CD14-positive monocyte (primary cell): ENCODE data around the gene TRAF6. TPM values are rescaled to one million over a fixed set of nuclear protein-coding genes. Genes with fewer than 3 reads are reported as not detected.

ENCODE experiments used
- DNase-seq, 3 donors: peaks; one replicate each; pipeline ENCODE4 v3.0.0-alpha.2; 2011 to 2022
- H2AFZ ChIP-seq: 2 replicates; pipeline ENCODE4 v1.6.0; 2012; ENCODE audit warnings: mild to moderate bottlenecking, low read depth, low read length, inconsistent platforms; ENCODE audit not compliant: insufficient read depth, poor library complexity, severe bottlenecking
- H3K27ac ChIP-seq, 2 donors: 1 replicate in 1 of 2; 2 replicates in 1 of 2; pipeline ENCODE4 v1.5.1; 2012 to 2013; ENCODE audit warnings: low read length in 2 of 2, control low read depth in 1 of 2, inconsistent platforms in 1 of 2, low read depth in 1 of 2, mild to moderate bottlenecking in 1 of 2
- H3K27me3 ChIP-seq, 2 donors: one replicate each; pipeline versions ENCODE4 v1.6.0 to v1.6.1; 2011 to 2013; ENCODE audit warnings: low read length in 2 of 2; ENCODE audit not compliant: control insufficient read depth in 2 of 2, insufficient read depth in 2 of 2
- H3K36me3 ChIP-seq, 2 donors: replicated peaks in 1 of 2; 1 replicate in 1 of 2; 2 replicates in 1 of 2; pipeline versions ENCODE4 v1.5.1 to v1.6.1; 2012 to 2013; ENCODE audit warnings: low read length in 2 of 2, control low read depth in 1 of 2, inconsistent platforms in 1 of 2, mild to moderate bottlenecking in 1 of 2; ENCODE audit not compliant: insufficient read depth in 2 of 2, control insufficient read depth in 1 of 2
- H3K4me1 ChIP-seq, 2 donors: 1 replicate in 1 of 2; 2 replicates in 1 of 2; pipeline versions ENCODE4 v1.5.1 to v1.6.1; 2012 to 2013; ENCODE audit warnings: low read length in 2 of 2, control low read depth in 1 of 2, inconsistent platforms in 1 of 2, mild to moderate bottlenecking in 1 of 2, moderate library complexity in 1 of 2; ENCODE audit not compliant: insufficient read depth in 2 of 2, control insufficient read depth in 1 of 2
- H3K4me2 ChIP-seq: replicated peaks from 2 replicates; pipeline ENCODE3; 2012; ENCODE audit warnings: low read length, moderate library complexity, mild to moderate bottlenecking; ENCODE audit not compliant: poor library complexity, severe bottlenecking; ENCODE audit errors: extremely low read depth
- H3K4me3 ChIP-seq, 3 experiments: fragments of 200-600 bp in 1 of 3; sonication (generic) in 1 of 3; replicated peaks in 1 of 3; 1 replicate in 2 of 3; 2 replicates in 1 of 3; pipeline ENCODE4 v1.5.1; 2011 to 2013; ENCODE audit warnings: low read length in 3 of 3, mild to moderate bottlenecking in 3 of 3, control low read depth in 2 of 3, low read depth in 2 of 3, inconsistent platforms in 1 of 3, moderate library complexity in 1 of 3
- H3K79me2 ChIP-seq: 2 replicates; pipeline ENCODE4 v1.6.0; 2012; ENCODE audit warnings: mild to moderate bottlenecking, control low read depth, inconsistent platforms, low read length, moderate library complexity; ENCODE audit not compliant: insufficient read depth
- H3K9ac ChIP-seq: 2 replicates; pipeline ENCODE4 v1.6.0; 2017; ENCODE audit warnings: low read length, mild to moderate bottlenecking; ENCODE audit not compliant: insufficient read depth, poor library complexity, severe bottlenecking
- H3K9me3 ChIP-seq, 2 donors: replicated peaks in 1 of 2; 1 replicate in 1 of 2; 2 replicates in 1 of 2; pipeline versions ENCODE4 v1.5.1 to v1.6.1; 2012 to 2013; ENCODE audit warnings: low read length in 2 of 2, control low read depth in 1 of 2; ENCODE audit not compliant: control insufficient read depth in 1 of 2, insufficient read depth in 1 of 2
- H4K20me1 ChIP-seq: 2 replicates; pipeline ENCODE4 v1.6.0; 2012; ENCODE audit warnings: mild to moderate bottlenecking, low read length, control low read depth, moderate library complexity; ENCODE audit not compliant: insufficient read depth
- H3K27ac Mint-ChIP-seq, 7 donors: one replicate each; pipeline ENCODE4 v1.8.0; 2020; ENCODE audit warnings: mild to moderate bottlenecking in 7 of 7, mixed read lengths in 7 of 7, moderate library complexity in 6 of 7, inconsistent platforms in 2 of 7
- H3K27me3 Mint-ChIP-seq, 3 donors: one replicate each; pipeline ENCODE4 v1.8.0; 2021 to 2022; ENCODE audit warnings: low read depth in 3 of 3, mild to moderate bottlenecking in 3 of 3, mixed read lengths in 3 of 3, moderate library complexity in 3 of 3, inconsistent platforms in 1 of 3
- H3K36me3 Mint-ChIP-seq, 2 donors: one replicate each; pipeline ENCODE4 v1.8.0; 2020; ENCODE audit warnings: mixed read lengths in 2 of 2, inconsistent platforms in 1 of 2, mild to moderate bottlenecking in 1 of 2
- H3K4me1 Mint-ChIP-seq: one replicate; pipeline ENCODE4 v1.8.0; 2020; ENCODE audit warnings: mild to moderate bottlenecking, mixed read lengths
- H3K4me3 Mint-ChIP-seq, 2 donors: one replicate each; pipeline ENCODE4 v1.8.0; 2020; ENCODE audit warnings: mild to moderate bottlenecking in 2 of 2, mixed read lengths in 2 of 2, moderate library complexity in 1 of 2
- H3K9me3 Mint-ChIP-seq, 7 donors: one replicate each; pipeline ENCODE4 v1.8.0; 2020 to 2022; ENCODE audit warnings: mixed read lengths in 7 of 7, mild to moderate bottlenecking in 6 of 7, moderate library complexity in 6 of 7, inconsistent platforms in 2 of 7
- WGBS: methylation state at CpG from one replicate; pipeline ENCODE4 v1.1.5; 2013; ENCODE audit warnings: missing lambda C conversion rate; ENCODE audit not compliant: insufficient coverage; 5-methylcytosine and 5-hydroxymethylcytosine counted together
- intact Hi-C, 2 donors: fragments of 100-400 bp; cut with micrococcal nuclease; formaldehyde crosslinking; loops; one replicate each; pipeline versions ENCODE4 v1.15.0 to v1.15.1; 2023
- polyA plus RNA-seq, 3 donors: library from polyadenylated mRNA; depleted of rRNA in 1 of 3; unstranded in 2 of 3; stranded (reverse) in 1 of 3; fragments of 300-500 nt in 2 of 3; fragments of >200 nt in 1 of 3; fragmentation: Illumina TruSeq in 2 of 3; gene quantifications; 1 replicate in 2 of 3; 2 replicates in 1 of 3; pipeline ENCODE4 v1.2.3, GENCODE V29; 2012 to 2021
- TF ChIP-seq, protein P1 (sequence below): fragments of 200-600 bp; IDR thresholded peaks from one replicate; pipeline ENCODE4 v1.8.0; 2022; ENCODE audit warnings: antibody characterized with exemption, mild to moderate bottlenecking

The TRAF6 gene
- polyA plus RNA-seq, 3 donors = 5.5 to 7.3 (median 6.7) TPM

DNA sequence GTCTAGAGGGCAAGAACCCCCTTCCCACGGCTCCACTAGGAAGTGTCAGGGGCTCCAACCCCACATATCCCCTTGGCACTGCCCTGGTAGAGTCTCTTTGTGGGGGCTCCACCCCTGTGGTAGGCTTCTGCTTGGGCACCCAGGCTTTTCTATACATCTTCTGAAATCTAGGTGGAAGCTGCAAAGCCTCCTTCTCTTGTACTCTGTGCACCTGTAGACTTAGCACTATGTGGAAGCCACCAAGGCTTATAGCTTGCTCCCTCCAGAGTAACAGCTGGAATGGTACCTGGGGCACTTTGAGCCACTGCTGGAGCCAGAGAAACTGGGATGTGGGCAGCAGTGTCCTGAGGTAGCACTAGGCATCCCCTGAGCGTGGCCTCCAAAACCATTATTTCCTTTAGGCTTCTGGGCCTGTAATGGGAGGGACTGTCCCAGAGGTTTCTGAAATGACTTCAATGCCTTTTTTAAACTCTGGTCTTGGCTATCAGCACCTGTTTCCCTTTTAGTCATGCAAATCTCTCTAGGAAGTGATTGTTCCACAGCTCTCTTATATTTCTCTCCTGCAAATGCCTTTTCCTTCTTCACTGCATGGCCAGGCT is 68.4 kb downstream of the TRAF6 start:
- Mint-ChIP-seq H3K4me1 (peaks cover 12% of the 10 kb centered on the region), H3K9me3 (no peaks in the 10 kb centered on the region), H3K36me3 (peaks cover 17 to 26% of the 10 kb centered on the region in 2 donors), H3K27ac (no peak overlapping the region), H3K27me3 (peaks cover 0 to 3% (median 3%) of the 10 kb centered on the region in 3 donors), H3K4me3 (no peak overlapping the region)
- DNase-seq = no peak
- Histone ChIP-seq H3K27me3 (no peaks in the 10 kb centered on the region), H3K27ac (no peak overlapping the region), H3K36me3 (no peaks in the 10 kb centered on the region), H3K9me3 (no peaks in the 10 kb centered on the region), H3K4me2 (no peak overlapping the region), H4K20me1 (no peaks in the 10 kb centered on the region), H3K9ac (no peak overlapping the region), H2AFZ (no peak overlapping the region), H3K4me3 (no peak overlapping the region), H3K4me1 (peaks cover 0 to 6% of the 10 kb centered on the region in 2 donors), H3K79me2 (no peaks in the 10 kb centered on the region)
- no CpG with 5 or more reads among the region's 2 CpGs for WGBS
- intact Hi-C loops = no loop called here
- TF ChIP-seq, protein P1, sequence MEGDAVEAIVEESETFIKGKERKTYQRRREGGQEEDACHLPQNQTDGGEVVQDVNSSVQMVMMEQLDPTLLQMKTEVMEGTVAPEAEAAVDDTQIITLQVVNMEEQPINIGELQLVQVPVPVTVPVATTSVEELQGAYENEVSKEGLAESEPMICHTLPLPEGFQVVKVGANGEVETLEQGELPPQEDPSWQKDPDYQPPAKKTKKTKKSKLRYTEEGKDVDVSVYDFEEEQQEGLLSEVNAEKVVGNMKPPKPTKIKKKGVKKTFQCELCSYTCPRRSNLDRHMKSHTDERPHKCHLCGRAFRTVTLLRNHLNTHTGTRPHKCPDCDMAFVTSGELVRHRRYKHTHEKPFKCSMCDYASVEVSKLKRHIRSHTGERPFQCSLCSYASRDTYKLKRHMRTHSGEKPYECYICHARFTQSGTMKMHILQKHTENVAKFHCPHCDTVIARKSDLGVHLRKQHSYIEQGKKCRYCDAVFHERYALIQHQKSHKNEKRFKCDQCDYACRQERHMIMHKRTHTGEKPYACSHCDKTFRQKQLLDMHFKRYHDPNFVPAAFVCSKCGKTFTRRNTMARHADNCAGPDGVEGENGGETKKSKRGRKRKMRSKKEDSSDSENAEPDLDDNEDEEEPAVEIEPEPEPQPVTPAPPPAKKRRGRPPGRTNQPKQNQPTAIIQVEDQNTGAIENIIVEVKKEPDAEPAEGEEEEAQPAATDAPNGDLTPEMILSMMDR = no peak

DNA sequence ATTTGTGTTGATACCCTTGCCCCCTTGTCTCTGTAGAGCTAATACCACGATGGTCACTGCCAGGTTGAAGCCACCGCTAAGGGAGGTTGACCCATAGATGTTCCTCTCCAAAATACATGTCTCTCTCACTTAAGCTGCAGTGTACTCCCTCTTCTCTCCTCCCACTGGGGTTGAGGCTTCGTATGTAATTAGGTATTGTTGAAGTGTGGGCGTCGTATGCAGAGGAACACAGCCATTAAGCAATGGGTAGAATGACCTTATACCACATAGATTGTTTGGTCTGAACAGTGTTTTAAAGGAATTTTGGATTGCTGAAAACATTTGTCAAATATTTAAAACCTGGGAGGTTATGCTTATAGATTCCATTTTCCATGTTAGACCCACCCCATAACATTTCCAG is 71.9 kb downstream of the TRAF6 start:
- Histone ChIP-seq H3K9me3 (no peaks in the 10 kb centered on the region), H3K4me3 (no peak overlapping the region), H2AFZ (no peak overlapping the region), H3K79me2 (no peaks in the 10 kb centered on the region), H3K4me1 (no peaks in the 10 kb centered on the region), H3K27ac (no peak overlapping the region), H3K9ac (no peak overlapping the region), H3K36me3 (no peaks in the 10 kb centered on the region), H3K27me3 (no peaks in the 10 kb centered on the region), H4K20me1 (no peaks in the 10 kb centered on the region), H3K4me2 (no peak overlapping the region)
- no CpG with 5 or more reads among the region's 5 CpGs for WGBS
- TF ChIP-seq, protein P1 = no peak
- Mint-ChIP-seq H3K9me3 (no peaks in the 10 kb centered on the region), H3K27me3 (peaks cover 0 to 4% (median 3%) of the 10 kb centered on the region in 3 donors), H3K27ac (no peak overlapping the region), H3K4me3 (no peak overlapping the region), H3K36me3 (peaks cover 18 to 20% of the 10 kb centered on the region in 2 donors), H3K4me1 (peaks cover 6% of the 10 kb centered on the region)
- intact Hi-C loops = no loop called here
- no peak for DNase-seq
